GM23338 (cell line): ENCODE results near the gene SELENBP1. TPM values are rescaled to one million over a fixed set of nuclear protein-coding genes. Genes with fewer than 3 reads are reported as not detected.
A peak's percentile ranks its signal among the peaks of the same experiment; 100 is the strongest.

Source experiments
- ATAC-seq: fragments of 200-7000 bp; cut with Tn5 transposase; 3 replicates; pipeline ENCODE4 v1.9.1; 2020
- DNase-seq: peaks from one replicate; pipeline ENCODE4 v3.0.0-alpha.2; 2015; ENCODE audit warnings: low spot score
- H2AFZ ChIP-seq: fragments of 200-600 bp; sonication (generic); 2 replicates; pipeline ENCODE4 v1.8.0; 2016; ENCODE audit warnings: antibody characterized with exemption, mild to moderate bottlenecking, moderate library complexity
- H3F3A ChIP-seq: fragments of 200-600 bp; sonication (generic); replicated peaks from 2 replicates; pipeline ENCODE4 v1.8.0; 2017; ENCODE audit warnings: antibody characterized with exemption, mixed run types, low read depth
- H3K27ac ChIP-seq: fragments of 200-600 bp; sonication (generic); 2 replicates; pipeline ENCODE4 v1.6.1; 2016; ENCODE audit warnings: low read depth
- H3K27me3 ChIP-seq: fragments of 200-600 bp; sonication (generic); 2 replicates; pipeline ENCODE4 v1.8.0; 2016; ENCODE audit warnings: mild to moderate bottlenecking, mixed run types, moderate library complexity; ENCODE audit not compliant: insufficient read depth
- H3K36me3 ChIP-seq: fragments of 200-600 bp; sonication (generic); 2 replicates; pipeline ENCODE4 v1.8.0; 2016; ENCODE audit warnings: mild to moderate bottlenecking; ENCODE audit not compliant: insufficient read depth
- H3K4me1 ChIP-seq: fragments of 200-600 bp; sonication (generic); 2 replicates; pipeline ENCODE4 v1.8.0; 2016; ENCODE audit warnings: mild to moderate bottlenecking, moderate library complexity; ENCODE audit not compliant: insufficient read depth
- H3K4me2 ChIP-seq: fragments of 200-600 bp; sonication (generic); 2 replicates; pipeline ENCODE4 v1.7.1; 2017; ENCODE audit warnings: mixed run types
- H3K4me3 ChIP-seq: fragments of 200-600 bp; sonication (generic); 2 replicates; pipeline ENCODE4 v1.6.1; 2016; ENCODE audit warnings: mixed run types
- H3K79me2 ChIP-seq: fragments of 200-600 bp; sonication (generic); replicated peaks from 2 replicates; pipeline ENCODE4 v1.8.0; 2017; ENCODE audit warnings: mild to moderate bottlenecking; ENCODE audit not compliant: insufficient read depth
- H3K9me2 ChIP-seq: fragments of 200-600 bp; sonication (generic); 2 replicates; pipeline ENCODE4 v1.8.0; 2017; ENCODE audit not compliant: insufficient read depth
- H4K20me1 ChIP-seq: fragments of 200-600 bp; sonication (generic); replicated peaks from 2 replicates; pipeline ENCODE4 v1.8.0; 2017; ENCODE audit warnings: mild to moderate bottlenecking; ENCODE audit not compliant: insufficient read depth
- H3K27ac Mint-ChIP-seq: 2 replicates; pipeline ENCODE4 v1.8.0; 2020; ENCODE audit warnings: inconsistent platforms, mild to moderate bottlenecking, moderate library complexity, mixed read lengths
- H3K27me3 Mint-ChIP-seq: 3 replicates; pipeline ENCODE4 v1.8.0; 2022; ENCODE audit warnings: low read depth, mild to moderate bottlenecking, moderate library complexity, mixed read lengths, inconsistent platforms; ENCODE audit not compliant: insufficient read depth, poor library complexity
- H3K36me3 Mint-ChIP-seq: 3 replicates; pipeline ENCODE4 v1.8.0; 2021; ENCODE audit warnings: low read depth, mild to moderate bottlenecking, inconsistent platforms, moderate library complexity, mixed read lengths
- H3K4me1 Mint-ChIP-seq: 3 replicates; pipeline ENCODE4 v1.8.0; 2020; ENCODE audit warnings: mild to moderate bottlenecking, inconsistent platforms, mixed read lengths
- H3K4me3 Mint-ChIP-seq: 3 replicates; pipeline ENCODE4 v1.8.0; 2021; ENCODE audit warnings: moderate library complexity, mild to moderate bottlenecking, inconsistent platforms, mixed read lengths
- H3K9me3 Mint-ChIP-seq: 3 replicates; pipeline ENCODE4 v1.8.0; 2020; ENCODE audit warnings: moderate library complexity, mild to moderate bottlenecking, inconsistent platforms, mixed read lengths
- CREB1 ChIP-seq: fragments of 250-450 bp; sonication (Bioruptor Pico); IDR thresholded peaks from 2 replicates; pipeline ENCODE4 v1.5.0; 2020; ENCODE audit warnings: low read depth, mild to moderate bottlenecking, moderate library complexity
- EZH2 ChIP-seq: fragments of 200-600 bp; sonication (generic); IDR thresholded peaks from one replicate; pipeline ENCODE4 v1.8.0; 2017; ENCODE audit warnings: antibody characterized with exemption, mild to moderate bottlenecking, low read depth; ENCODE audit not compliant: unreplicated experiment
- ZNF331 ChIP-seq: fragments of 250-450 bp; sonication (Bioruptor Pico); IDR thresholded peaks from 2 replicates; pipeline ENCODE4 v1.5.0; 2020; ENCODE audit warnings: low read depth, mild to moderate bottlenecking, moderate library complexity
- polyA plus RNA-seq: library from polyadenylated mRNA; unstranded; fragments of >200 nt; fragmentation: Nextera tagmentation; extraction: Ambion mirVana; gene quantifications from 2 replicates; pipeline ENCODE4 v1.2.1, GENCODE V29; 2016
- total RNA-seq: library from RNA; depleted of rRNA; stranded (reverse); fragments of >200 nt; shearing (Covaris generic); gene quantifications from 2 replicates; pipeline ENCODE4 v1.2.3, GENCODE V29; 2014
- TF ChIP-seq, protein P1 (sequence below), 2 experiments: fragments of 200-600 bp in 1 of 2; sonication (generic) in 1 of 2; conservative IDR thresholded peaks; 2 replicates each; pipeline versions ENCODE4 v1.5.1 to v1.6.1; 2016 to 2017; ENCODE audit warnings: antibody characterized with exemption in 2 of 2, low read depth in 2 of 2, mild to moderate bottlenecking in 2 of 2, moderate library complexity in 1 of 2
- TF ChIP-seq, protein P2 (sequence below): IDR thresholded peaks from 2 replicates; pipeline ENCODE4 v1.6.1; 2016; ENCODE audit warnings: antibody characterized with exemption
- TF ChIP-seq, protein P3 (sequence below): IDR thresholded peaks from one replicate; pipeline ENCODE4 v1.6.1; 2018; ENCODE audit warnings: antibody characterized with exemption; ENCODE audit not compliant: unreplicated experiment

The SELENBP1 gene
- total and polyA plus RNA-seq, 2 experiments from 2014 or later, result 10.7 to 13.4 TPM

DNA sequence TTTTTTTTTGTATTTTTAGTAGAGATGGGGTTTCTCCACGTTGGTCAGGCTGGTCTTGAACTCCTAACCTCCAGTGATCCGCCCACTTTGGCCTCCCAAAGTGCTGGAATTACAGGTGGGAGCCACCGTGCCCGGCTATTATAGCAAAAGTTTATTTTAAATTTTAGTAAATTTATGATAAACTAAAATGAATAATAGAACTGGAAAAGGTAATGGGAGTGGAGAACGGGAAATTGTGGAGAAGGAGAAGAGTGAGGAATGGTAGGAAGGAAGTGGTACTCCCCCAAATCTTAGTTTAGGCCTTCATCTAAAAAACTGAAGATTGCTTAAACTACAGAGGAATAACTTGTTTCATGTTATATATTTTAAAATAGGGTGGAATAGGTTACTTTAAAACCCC, 37.7 kb downstream of the SELENBP1 start (continued):
- TF ChIP-seq, protein P1, sequence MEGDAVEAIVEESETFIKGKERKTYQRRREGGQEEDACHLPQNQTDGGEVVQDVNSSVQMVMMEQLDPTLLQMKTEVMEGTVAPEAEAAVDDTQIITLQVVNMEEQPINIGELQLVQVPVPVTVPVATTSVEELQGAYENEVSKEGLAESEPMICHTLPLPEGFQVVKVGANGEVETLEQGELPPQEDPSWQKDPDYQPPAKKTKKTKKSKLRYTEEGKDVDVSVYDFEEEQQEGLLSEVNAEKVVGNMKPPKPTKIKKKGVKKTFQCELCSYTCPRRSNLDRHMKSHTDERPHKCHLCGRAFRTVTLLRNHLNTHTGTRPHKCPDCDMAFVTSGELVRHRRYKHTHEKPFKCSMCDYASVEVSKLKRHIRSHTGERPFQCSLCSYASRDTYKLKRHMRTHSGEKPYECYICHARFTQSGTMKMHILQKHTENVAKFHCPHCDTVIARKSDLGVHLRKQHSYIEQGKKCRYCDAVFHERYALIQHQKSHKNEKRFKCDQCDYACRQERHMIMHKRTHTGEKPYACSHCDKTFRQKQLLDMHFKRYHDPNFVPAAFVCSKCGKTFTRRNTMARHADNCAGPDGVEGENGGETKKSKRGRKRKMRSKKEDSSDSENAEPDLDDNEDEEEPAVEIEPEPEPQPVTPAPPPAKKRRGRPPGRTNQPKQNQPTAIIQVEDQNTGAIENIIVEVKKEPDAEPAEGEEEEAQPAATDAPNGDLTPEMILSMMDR (conservative IDR thresholded peaks at IDR 0.05; ENCODE audit: low read depth in 2 of 2), result no peak
- no peak for TF ChIP-seq EZH2
- TF ChIP-seq, protein P2, sequence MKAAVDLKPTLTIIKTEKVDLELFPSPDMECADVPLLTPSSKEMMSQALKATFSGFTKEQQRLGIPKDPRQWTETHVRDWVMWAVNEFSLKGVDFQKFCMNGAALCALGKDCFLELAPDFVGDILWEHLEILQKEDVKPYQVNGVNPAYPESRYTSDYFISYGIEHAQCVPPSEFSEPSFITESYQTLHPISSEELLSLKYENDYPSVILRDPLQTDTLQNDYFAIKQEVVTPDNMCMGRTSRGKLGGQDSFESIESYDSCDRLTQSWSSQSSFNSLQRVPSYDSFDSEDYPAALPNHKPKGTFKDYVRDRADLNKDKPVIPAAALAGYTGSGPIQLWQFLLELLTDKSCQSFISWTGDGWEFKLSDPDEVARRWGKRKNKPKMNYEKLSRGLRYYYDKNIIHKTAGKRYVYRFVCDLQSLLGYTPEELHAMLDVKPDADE, result no peak

DNA sequence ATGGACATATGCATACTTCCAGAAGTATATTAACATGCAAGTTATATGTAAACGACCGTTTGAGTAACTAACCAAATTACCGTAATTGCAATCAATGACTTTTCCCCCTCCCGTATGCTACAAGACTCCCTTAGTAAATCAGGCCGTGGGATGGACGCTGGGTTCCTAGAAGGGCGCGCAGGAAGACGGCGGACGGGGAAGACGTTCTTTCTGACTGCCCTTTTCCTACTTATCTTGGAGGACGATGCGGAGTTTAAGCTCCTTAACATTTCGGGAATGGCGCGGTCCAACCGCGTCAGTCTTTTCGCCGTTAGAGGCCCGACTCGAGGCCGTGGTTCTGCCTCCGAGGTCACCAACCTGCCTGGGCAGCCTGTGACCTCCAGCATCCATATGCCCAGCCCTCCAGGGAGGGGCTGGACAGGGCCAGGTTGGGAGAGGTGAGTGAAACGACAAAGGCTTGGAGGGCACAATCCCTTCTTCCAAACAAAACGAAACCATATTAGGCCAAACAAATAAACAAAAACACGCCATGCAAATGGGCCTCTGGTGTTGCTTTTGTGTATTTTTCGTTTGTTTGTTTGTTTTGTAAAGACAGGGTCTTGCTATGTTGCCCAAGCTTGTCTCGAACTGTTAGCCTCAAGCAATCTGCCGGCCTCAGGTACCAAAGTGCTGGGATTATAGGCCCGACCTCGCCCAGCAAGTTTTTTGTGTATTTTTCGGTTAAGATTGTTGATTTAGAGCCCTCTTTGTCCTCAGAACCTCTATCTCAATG, 44.4 kb downstream of the SELENBP1 start:
- Mint-ChIP-seq H3K9me3 (no peaks in the 10 kb centered on the region), H3K27ac (peak overlapping the region; percentile 99), H3K36me3 (peaks cover 4% of the 10 kb centered on the region; the same call in 2 of the 3 replicates), H3K27me3 (peaks cover 7% of the 10 kb centered on the region), H3K4me3 (peak overlapping the region; percentile 83), H3K4me1 (peaks cover 10% of the 10 kb centered on the region; the same call in 2 of the 3 replicates)
- peaks cover 14% of the 10 kb centered on the region for H3K4me1 ChIP-seq
- TF ChIP-seq, protein P3, sequence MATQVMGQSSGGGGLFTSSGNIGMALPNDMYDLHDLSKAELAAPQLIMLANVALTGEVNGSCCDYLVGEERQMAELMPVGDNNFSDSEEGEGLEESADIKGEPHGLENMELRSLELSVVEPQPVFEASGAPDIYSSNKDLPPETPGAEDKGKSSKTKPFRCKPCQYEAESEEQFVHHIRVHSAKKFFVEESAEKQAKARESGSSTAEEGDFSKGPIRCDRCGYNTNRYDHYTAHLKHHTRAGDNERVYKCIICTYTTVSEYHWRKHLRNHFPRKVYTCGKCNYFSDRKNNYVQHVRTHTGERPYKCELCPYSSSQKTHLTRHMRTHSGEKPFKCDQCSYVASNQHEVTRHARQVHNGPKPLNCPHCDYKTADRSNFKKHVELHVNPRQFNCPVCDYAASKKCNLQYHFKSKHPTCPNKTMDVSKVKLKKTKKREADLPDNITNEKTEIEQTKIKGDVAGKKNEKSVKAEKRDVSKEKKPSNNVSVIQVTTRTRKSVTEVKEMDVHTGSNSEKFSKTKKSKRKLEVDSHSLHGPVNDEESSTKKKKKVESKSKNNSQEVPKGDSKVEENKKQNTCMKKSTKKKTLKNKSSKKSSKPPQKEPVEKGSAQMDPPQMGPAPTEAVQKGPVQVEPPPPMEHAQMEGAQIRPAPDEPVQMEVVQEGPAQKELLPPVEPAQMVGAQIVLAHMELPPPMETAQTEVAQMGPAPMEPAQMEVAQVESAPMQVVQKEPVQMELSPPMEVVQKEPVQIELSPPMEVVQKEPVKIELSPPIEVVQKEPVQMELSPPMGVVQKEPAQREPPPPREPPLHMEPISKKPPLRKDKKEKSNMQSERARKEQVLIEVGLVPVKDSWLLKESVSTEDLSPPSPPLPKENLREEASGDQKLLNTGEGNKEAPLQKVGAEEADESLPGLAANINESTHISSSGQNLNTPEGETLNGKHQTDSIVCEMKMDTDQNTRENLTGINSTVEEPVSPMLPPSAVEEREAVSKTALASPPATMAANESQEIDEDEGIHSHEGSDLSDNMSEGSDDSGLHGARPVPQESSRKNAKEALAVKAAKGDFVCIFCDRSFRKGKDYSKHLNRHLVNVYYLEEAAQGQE, result no peak
- peak; percentile 55 for TF ChIP-seq CREB1 (CRISPR knock-in tag)
- no peak for TF ChIP-seq ZNF331 (CRISPR knock-in tag)
- H3K9me2 ChIP-seq, result no peaks in the 10 kb centered on the region
- no peaks in the 10 kb centered on the region for H3K27me3 ChIP-seq
- H3K27ac ChIP-seq, result peak overlapping the region; percentile 51
- peaks cover 4% of the 10 kb centered on the region; the same call in 1 of the 2 replicates for H4K20me1 ChIP-seq
- H3F3A ChIP-seq, result 0 out of 2 replicates have a peak, but pooled peaks cover 5% of the 10 kb centered on the region
- H3K79me2 ChIP-seq, result peaks cover 15% of the 10 kb centered on the region
- H3K36me3 ChIP-seq, result peaks cover 6% of the 10 kb centered on the region; the same call in 1 of the 2 replicates
- H2AFZ ChIP-seq, result peak overlapping the region; percentile 5; the same call in 1 of the 2 replicates
- peak overlapping the region; percentile 74 for H3K4me3 ChIP-seq
- peak overlapping the region; percentile 71 for H3K4me2 ChIP-seq
- DNase-seq (peak; percentile 68), ATAC-seq (peak; percentile 54)
